ENCODE results near the gene ACTN2. TPM values are rescaled to one million over a fixed set of nuclear protein-coding genes. Genes with fewer than 3 reads are reported as not detected.

ACTN2 gene
- total RNA-seq, result 10 to 100 TPM in 2 of 6 donors, 1 to 10 TPM in 4; 1.4 to 11.5 (median 2.3) TPM

DNA sequence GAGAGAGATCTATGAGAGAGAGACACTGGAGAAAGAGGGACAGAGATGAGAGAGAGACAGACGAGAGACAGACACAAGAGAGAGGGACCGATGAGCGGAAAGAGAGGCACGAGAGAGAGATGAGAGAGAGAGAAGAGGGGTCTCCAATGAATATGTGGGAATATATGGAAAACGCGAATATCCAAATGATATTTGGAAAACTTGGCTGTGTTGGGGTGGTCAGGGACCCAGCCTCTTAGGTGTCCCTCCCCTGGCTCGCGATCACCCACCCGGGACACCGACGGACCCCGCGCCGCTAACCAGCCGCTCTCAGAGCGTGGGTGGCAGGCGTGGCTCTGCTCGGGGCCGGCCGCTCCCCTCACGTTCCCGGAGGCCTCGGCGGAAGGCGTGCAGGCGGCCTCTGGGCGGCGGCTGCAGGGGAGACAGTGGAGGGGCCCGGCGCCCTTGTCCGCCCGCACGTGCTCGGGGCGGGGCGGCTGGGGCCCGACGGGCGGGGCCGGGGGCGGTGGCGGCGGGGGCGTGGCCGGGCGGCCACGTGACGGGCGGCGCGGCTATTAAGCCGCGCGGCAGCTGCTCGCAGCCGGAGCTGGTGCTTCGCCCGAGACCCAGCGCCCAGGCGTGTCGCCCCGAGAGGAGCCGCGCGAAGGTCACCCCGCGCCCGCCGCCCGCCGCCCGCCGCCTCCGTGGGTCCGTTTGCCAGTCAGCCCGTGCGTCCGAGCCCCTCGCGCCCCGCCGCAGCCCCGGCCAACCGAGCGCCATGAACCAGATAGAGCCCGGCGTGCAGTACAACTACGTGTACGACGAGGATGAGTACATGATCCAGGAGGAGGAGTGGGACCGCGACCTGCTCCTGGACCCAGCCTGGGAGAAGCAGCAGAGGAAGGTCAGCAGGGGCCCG is at the start of gene ACTN2:
Gene ACTN2 (plus strand): TSS at position 583 of the 898 bp plus-strand sequence. CDS start 175 bp downstream, at position 758.
- Histone ChIP-seq H3K4me1 (peaks cover 11 to 17% (median 13%) of the 10 kb centered on the region in 4 donors), H3K9me3 (no peaks in the 10 kb centered on the region), H3K27ac (peak within 1 kb of the TSS in 3 of 4 donors; percentile 35 to 73 (median 44)), H3K4me3 (peak within 1 kb of the TSS; percentile 1 to 52 (median 48)), H3K27me3 (peaks cover 0 to 10% (median 5%) of the 10 kb centered on the region in 4 donors), H3K36me3 (no peaks in the 10 kb centered on the region)
- TF ChIP-seq POLR2A (IDR thresholded peaks at IDR 0.05) (peak in 1 of 4 donors; percentile 25), EP300 (IDR thresholded peaks at IDR 0.05) (no peak)
- 20 to 30% methylated on average over 13 to 35 of the region's 93 CpGs for WGBS, 2 donors
- DNase-seq (peak; percentile 37 to 94), ATAC-seq (ENCODE audit: low FRiP score in 2 of 2) (peak; percentile 72 to 95)

DNA sequence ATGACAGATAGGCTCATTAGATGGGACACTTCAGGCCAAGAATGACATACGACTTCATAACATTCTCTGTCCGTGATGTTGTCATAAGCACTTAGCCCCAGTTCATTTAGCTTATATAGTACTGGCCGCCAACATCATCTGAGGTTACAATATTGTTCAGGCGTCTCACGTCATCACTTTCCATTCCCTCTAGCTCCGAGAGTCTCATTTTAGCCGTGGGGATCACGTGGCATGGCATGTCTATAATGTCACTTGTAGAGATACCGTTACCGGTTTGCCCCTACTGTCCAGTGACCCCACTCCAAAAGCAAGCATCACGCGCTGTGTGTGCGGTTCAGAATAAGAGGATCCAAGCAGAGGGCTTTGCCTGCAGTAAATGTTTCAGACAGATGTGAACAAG is 47.4 kb upstream of the ACTN2 start:
- Histone ChIP-seq H3K36me3 (no peaks in the 10 kb centered on the region), H3K4me3 (no peak overlapping the region), H3K27me3 (no peaks in the 10 kb centered on the region), H3K4me1 (no peaks in the 10 kb centered on the region), H3K9me3 (no peaks in the 10 kb centered on the region), H3K27ac (no peak overlapping the region)
- DNase-seq, result no peak
- no peak for ATAC-seq (ENCODE audit: low FRiP score in 2 of 2)
- TF ChIP-seq EP300 (IDR thresholded peaks at IDR 0.05), result no peak
- TF ChIP-seq, protein P1, sequence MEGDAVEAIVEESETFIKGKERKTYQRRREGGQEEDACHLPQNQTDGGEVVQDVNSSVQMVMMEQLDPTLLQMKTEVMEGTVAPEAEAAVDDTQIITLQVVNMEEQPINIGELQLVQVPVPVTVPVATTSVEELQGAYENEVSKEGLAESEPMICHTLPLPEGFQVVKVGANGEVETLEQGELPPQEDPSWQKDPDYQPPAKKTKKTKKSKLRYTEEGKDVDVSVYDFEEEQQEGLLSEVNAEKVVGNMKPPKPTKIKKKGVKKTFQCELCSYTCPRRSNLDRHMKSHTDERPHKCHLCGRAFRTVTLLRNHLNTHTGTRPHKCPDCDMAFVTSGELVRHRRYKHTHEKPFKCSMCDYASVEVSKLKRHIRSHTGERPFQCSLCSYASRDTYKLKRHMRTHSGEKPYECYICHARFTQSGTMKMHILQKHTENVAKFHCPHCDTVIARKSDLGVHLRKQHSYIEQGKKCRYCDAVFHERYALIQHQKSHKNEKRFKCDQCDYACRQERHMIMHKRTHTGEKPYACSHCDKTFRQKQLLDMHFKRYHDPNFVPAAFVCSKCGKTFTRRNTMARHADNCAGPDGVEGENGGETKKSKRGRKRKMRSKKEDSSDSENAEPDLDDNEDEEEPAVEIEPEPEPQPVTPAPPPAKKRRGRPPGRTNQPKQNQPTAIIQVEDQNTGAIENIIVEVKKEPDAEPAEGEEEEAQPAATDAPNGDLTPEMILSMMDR (IDR thresholded peaks at IDR 0.05), result no peak
- TF ChIP-seq POLR2A (IDR thresholded peaks at IDR 0.05), result no peak
- TF ChIP-seq POLR2AphosphoS5 (IDR thresholded peaks at IDR 0.05), result no peak
- WGBS, 2 donors, result 84 to 90% methylated on average over 13 of the region's 13 CpGs

DNA sequence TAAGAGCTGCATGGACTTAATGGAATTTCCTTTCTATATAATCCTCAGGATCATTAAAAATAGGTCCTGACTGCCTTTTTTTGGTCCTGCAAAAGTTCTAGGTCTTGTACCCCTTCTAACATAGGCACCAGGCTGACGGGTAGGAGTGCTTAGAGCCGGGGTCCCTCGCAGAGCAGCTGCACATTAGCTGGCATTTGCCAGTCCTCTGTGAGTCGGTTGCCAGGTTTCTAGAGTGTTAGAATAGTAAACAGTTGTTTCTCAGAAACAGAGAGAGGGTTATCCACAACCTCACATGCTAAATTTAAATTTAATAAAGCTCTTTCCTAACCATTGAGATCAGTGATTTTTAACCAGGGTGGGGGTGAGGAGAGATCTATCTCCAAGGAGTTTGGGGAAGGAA is 46.6 kb upstream of the ACTN2 start:
- 61 to 63% methylated on average over 4 of the region's 4 CpGs for WGBS, 2 donors
- no peaks in the 10 kb centered on the region for H3K36me3 ChIP-seq
- no peak for DNase-seq
- no peaks in the 10 kb centered on the region for H3K4me1 ChIP-seq
- no peaks in the 10 kb centered on the region for H3K9me3 ChIP-seq
- no peak overlapping the region for H3K27ac ChIP-seq
- H3K27me3 ChIP-seq, result no peaks in the 10 kb centered on the region
- no peak for ATAC-seq (ENCODE audit: low FRiP score in 2 of 2)
- no peak overlapping the region for H3K4me3 ChIP-seq
- TF ChIP-seq POLR2A (IDR thresholded peaks at IDR 0.05) (no peak), EP300 (IDR thresholded peaks at IDR 0.05) (no peak), POLR2AphosphoS5 (IDR thresholded peaks at IDR 0.05) (no peak)
- TF ChIP-seq, protein P1 (IDR thresholded peaks at IDR 0.05), result no peak

DNA sequence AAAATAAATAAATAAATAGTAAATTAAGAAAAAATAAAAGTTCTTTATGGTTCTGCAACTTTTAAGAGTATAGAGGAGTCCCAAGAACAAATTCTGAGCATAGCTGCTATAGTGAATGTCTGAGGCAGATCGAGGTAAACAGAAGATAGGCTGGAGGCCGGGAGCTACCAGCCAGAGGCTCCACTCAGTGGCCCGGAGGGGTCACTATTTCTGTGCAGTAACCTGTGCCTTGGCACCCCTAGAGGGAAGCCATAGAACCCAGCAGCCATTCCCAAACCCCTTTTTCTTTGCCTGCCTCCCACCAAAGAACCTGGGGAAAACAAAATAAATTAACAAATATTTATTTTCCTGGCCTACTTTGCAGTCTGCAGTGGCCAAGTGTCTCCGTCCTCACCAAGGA is 43.5 kb upstream of the ACTN2 start:
- WGBS, 2 donors, result 78 to 90% methylated on average over 4 of the region's 4 CpGs
- H3K9me3 ChIP-seq, result no peaks in the 10 kb centered on the region
- no peaks in the 10 kb centered on the region for H3K4me1 ChIP-seq
- no peak overlapping the region for H3K27ac ChIP-seq
- DNase-seq, result no peak
- TF ChIP-seq POLR2AphosphoS5 (IDR thresholded peaks at IDR 0.05) (no peak), POLR2A (IDR thresholded peaks at IDR 0.05) (no peak), EP300 (IDR thresholded peaks at IDR 0.05) (no peak)
- TF ChIP-seq, protein P1 (IDR thresholded peaks at IDR 0.05), result no peak
- H3K4me3 ChIP-seq, result no peak overlapping the region
- no peaks in the 10 kb centered on the region for H3K27me3 ChIP-seq
- no peaks in the 10 kb centered on the region for H3K36me3 ChIP-seq
- ATAC-seq (ENCODE audit: low FRiP score in 2 of 2), result no peak

DNA sequence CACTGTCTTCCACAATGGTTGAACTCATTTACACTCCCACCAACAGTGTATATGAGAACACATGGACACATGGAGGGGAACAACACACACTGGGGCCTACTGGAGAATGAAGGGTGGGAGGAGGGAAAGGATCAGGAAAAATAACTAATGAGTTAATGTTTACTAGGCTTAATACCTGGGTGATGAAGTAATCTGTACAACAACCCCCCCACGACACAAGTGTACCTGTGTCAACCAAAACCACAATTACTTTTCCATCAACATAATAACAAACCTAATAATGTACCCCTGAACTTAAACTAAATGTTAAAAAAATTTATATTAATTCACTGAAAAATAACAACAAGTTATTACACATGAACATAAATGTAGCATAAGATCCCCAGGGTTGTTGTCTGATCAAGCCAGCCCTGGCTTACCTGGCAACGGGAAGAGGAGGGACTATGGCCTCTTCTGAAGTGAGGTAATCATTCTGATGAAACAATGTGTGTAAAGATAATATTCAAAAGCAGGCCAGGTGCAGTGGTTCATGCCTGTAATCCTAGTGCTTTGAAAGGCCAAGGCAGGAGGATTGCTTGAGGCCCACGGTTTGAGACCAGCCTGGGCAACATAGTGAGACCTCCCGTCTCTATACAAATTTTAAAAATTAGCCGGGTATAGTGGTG is 41.2 kb upstream of the ACTN2 start:
- Histone ChIP-seq H3K27ac (no peak overlapping the region), H3K4me1 (no peaks in the 10 kb centered on the region), H3K36me3 (no peaks in the 10 kb centered on the region), H3K27me3 (no peaks in the 10 kb centered on the region), H3K9me3 (no peaks in the 10 kb centered on the region), H3K4me3 (no peak overlapping the region)
- DNase-seq, result no peak
- no peak for ATAC-seq (ENCODE audit: low FRiP score in 2 of 2)
- WGBS, 2 donors, result 81 to 86% methylated on average over 5 of the region's 5 CpGs
- TF ChIP-seq EP300 (IDR thresholded peaks at IDR 0.05), result no peak
- no peak for TF ChIP-seq POLR2A (IDR thresholded peaks at IDR 0.05)
- no peak for TF ChIP-seq POLR2AphosphoS5 (IDR thresholded peaks at IDR 0.05)
- TF ChIP-seq, protein P1 (IDR thresholded peaks at IDR 0.05), result no peak
